NCI-H146 treated with DMSO at 0.1 percent for 48 hours (cell line): ENCODE results near the gene MPHOSPH10.
"Not testable (repeated sequence)": the region's sequence is repeated elsewhere in the genome, so short reads cannot be mapped to it uniquely, and the experiment has no call there.

Source experiments
- DNase-seq: peaks from one replicate; lab custom pipeline; 2025; ENCODE audit not compliant: unreplicated experiment; lab: John Stamatoyannopoulos, UW

MPHOSPH10 gene, protein sequence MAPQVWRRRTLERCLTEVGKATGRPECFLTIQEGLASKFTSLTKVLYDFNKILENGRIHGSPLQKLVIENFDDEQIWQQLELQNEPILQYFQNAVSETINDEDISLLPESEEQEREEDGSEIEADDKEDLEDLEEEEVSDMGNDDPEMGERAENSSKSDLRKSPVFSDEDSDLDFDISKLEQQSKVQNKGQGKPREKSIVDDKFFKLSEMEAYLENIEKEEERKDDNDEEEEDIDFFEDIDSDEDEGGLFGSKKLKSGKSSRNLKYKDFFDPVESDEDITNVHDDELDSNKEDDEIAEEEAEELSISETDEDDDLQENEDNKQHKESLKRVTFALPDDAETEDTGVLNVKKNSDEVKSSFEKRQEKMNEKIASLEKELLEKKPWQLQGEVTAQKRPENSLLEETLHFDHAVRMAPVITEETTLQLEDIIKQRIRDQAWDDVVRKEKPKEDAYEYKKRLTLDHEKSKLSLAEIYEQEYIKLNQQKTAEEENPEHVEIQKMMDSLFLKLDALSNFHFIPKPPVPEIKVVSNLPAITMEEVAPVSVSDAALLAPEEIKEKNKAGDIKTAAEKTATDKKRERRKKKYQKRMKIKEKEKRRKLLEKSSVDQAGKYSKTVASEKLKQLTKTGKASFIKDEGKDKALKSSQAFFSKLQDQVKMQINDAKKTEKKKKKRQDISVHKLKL

DNA sequence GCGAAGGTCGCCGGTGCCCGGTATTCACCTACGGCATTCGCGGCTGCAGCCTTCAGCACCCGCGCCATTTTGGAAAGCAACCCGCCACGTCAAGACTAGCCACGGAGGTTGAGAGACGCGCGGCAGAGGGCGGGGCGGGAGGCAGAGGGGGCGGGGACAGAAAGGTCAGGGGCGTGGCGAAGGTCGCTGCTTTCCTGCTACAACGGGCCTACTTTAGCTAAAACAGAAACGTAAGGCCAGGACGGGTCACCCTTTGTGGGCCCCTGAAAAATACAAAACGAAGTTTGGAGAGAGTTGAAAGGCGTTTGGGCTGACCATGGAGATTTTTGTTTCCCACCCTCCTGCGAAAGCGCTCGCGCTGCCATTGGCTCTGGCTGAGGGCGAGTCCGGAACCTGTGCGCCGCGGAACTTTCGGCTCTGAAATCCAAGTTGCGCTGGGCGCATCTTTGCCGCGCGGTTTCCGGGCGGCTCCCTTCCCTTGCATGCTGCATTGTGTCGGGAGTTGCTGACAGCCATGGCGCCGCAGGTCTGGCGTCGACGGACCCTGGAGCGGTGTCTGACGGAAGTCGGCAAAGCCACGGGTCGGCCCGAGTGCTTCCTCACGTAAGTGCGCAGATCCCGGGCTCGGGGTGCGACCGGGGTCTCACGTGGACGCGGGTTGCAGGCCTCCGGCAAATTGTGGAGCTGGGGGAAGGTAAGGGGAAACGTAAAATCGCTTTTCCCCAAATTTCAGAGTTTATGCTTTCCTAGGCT, at the start of gene MPHOSPH10, which contains the start of gene MCEE:
Gene MPHOSPH10, plus strand, starts transcription at position 483 of the 753 bp plus-strand sequence. Its CDS starts 32 bp downstream, at position 515.
Gene MCEE, minus strand, starts transcription at position 78 of the 753 bp plus-strand sequence. Its CDS starts 10 bp downstream, at position 68.
- DNase-seq = peak; percentile 77

DNA sequence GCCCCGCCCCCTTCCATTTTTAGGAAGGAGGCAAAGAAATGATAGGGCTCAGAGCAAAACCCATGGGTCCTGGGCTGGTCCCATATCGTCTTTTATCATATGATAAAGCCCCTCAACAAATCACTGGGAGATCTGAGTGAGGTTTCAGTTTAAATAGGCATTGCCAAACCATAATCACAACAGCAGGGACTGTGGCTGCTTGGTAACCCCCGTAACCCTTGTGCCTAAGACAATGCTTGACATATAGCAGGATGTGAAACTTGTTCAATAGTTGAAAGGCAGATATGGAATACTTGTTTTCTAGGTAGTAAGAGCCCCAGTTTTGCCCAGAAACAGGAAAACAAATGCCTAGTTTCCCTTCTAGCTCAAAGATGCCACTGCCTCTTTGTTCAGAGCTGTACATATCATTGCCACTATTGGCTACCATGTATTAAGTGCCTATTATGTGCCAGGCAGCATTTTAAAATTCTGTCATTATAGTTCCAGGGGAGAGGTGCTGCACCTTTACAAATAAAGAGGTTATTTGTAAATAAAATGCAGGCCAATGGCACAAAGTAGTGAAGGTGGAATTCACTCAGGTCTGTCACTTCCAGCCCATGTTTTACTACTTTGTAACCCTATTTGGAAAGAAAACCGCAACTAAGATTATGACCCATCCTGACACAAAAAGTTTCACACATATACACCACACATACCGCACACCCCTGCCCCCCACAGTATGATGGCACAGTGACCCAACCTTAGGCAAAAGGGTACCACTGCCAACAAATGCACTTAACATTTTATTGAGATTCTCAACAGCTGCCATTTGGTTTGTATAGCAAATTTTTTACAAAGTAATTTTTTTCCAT, 47.8 kb upstream of the MPHOSPH10 start:
- no peak for DNase-seq

DNA sequence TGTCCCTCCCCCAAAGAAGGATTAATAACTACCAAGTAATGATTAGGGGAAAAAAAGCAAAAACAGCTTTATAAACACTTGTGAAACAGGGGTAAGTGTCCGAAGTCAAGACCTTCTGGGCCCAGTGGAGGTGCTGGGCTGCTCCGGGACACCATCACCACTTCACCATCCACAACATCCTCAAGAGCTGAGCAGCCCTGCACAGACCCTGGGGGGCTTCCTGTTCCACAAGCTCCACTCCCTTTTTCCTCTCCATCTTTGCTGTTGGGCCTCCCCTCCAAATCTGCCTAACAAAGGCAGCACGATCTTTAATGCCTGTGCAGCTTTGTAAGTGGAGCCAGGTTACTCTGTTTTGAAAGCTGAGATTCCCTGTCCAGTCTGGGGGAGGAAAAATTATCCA, 47.1 kb upstream of the MPHOSPH10 start:
- DNase-seq = not testable (repeated sequence)

DNA sequence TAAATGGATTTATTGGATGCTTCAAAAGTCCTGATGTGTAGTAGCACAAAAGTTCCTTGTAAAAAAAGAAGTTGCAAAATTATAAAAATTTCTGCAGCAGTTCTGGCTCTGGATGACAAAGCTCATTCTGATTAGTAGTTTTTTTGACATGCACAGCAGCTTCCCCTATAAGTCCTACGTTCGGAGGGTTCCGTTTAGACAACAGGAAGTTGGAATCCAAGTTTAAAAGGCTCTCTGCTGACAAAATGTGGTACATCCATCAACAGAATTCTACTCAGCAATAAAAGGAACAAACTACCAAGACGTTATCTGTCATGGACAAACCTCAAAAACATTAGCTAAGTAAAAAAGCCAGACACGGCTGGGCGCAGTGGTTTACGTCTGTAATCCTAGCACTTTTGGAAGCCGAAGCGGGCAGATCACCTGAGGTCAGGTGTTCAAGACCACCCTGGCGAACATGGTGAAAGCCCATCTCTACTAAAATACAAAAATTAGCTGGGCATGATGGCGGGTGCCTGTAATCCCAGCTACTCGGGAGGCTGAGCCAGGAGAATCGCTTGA, 46.6 kb upstream of the MPHOSPH10 start:
- not testable (repeated sequence) for DNase-seq

DNA sequence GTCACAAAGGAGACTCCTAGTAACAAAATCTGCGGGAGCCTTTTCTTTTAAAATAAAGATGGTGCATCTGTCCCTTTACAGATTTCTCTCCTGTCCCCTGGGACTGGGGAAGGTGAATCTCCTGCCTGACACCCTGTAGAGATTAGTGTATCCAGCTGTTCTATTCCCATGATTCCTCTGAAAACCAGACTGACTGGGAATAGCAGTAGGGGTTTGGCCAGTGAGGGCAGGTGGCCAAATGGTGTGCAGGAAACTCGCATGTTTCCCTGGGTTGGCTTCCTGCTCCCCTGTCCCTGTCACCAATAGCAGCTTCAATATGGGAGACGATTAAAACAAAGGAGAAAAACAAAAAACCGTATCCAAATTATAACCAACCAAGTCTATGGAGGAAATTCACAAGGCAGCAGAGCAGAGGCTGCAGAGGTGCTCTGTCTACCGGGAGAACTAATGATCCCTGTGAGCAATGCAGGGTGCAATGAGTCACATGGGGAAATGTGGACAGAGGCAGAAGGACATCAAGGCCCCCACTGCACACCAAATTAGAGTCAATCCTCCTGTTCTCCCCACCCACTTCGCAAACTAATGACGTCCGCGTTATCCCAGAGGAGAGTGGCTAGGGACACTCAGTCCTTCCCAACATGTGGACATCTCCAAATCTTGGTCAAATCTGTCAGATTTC, 45.0 kb upstream of the MPHOSPH10 start:
- DNase-seq = peak; percentile 30

DNA sequence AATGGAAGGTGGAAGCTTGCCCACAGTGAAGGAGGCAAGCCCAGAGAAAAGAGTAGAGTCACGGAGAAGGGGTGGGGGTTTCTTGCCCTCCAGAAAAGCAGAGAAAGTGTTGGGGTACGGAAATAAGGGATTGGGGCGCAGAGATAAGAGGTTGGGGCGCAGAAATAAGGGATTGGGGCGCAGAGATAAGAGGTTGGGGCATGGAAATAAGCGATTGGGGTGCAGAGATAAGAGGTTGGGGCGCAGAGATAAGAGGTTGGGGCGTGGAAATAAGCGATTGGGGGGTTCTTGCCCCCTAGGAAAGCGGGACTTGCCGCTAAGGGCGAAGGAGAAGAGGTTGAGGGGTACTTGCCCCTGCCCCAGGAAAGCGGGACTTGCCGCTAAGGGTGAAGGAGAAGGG, 41.0 kb upstream of the MPHOSPH10 start:
- DNase-seq = not testable (repeated sequence)

DNA sequence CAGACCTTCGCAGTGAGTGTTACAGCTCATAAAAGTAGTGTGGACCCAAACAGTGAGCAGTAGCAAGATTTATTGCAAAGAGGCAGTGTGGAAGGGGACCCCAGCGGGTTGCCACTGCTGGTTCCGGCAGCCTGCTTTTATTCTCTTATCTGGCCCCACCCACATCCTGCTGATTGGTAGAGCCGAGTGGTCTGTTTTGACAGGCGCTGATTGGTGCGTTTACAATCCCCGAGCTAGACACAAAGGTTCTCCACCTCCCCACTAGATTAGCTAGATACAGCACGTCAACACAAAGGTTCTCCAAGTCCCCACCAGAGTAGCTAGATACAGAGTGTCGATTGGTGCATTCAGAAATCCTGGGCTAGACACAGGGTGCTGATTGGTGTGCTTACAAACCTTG, 38.6 kb upstream of the MPHOSPH10 start:
- DNase-seq = not testable (repeated sequence)

DNA sequence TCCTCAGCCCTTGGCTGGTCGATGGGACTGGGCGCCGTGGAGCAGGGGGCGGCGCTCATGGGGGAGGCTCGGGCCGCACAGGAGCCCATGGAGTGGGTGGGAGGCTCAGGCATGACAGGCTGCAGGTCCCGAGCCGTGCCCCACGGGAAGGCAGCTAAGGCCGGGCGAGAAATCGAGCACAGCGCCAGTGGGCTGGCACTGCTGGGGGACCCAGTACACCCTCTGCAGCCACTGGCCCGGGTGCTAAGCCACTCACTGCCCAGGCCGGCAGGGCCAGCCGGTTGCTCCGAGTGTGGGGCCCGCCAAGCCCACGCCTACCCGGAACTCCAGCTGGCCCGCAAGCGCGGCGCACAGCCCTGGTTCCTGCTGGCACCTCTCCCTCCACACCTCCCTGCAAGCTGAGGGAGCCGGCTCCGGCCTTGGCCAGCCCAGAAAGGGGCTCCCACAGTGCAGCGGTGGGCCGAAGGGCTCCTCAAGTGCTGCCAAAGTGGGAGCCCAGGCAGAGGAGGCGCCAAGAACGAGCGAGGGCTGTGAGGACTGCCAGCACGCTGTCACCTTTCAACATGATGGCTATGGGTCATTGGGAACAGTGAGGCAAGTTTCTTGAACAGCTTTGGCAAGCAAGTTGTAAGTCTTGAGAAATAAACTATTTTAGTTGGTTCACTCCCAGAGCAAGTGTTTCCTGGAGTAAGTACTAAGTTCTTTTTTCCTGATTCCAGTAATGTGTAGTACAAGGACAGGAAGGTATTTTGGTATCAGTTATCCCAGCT, 37.8 kb upstream of the MPHOSPH10 start:
- DNase-seq = not testable (repeated sequence)

DNA sequence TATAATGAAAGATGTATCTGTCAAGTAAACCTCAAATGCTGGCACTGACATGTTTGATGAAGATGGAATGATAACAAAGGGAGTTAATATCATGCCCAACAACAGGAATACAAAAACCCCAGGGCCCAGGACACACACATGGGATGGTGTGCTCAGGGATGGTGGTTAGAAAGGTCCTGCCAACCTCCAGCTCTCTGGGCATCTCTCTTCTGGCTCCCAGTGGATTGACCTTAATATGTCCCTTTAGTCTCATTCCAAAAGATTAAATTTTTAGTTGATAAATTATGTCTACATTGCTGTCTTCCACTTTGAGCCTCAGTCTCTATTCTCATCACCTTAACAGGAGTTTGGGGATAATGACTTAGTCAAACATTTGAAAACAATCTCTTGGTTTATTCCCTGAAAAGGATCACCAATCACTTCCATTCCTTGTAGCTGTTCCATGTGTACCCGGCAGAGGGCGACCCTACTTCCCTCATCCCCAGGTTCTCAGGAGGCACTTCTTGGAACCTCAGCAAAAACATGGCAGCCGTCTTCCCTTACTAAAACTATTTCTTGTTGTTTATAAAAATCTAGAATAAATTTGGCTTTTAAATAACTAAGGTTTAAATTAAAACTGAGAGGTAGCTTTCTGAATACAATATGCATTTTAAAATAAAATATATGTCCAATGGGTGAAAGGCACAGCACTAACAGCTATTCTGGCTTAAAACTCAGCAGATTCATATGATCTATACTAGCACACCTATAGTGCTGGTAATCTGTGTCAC, 30.1 kb upstream of the MPHOSPH10 start:
- peak; percentile 60 for DNase-seq

DNA sequence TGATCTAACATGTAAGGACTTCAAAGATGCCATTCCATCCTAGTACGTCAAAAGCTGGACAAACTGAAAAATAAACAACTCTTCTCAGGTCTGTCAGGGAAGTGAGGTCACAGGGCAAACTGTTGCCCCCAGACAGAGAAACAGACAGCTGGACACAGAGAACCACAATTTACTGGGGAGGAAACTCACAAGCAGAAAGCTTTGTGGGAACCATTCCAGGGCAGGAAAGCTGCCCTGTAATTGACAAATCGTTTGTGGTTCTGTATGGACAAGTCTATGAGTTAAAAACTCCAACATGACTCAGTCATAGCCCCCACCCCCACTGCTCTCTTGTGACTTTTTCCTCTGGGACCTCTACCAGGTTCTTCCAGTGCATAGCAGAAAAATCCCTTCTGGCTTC, 28.8 kb upstream of the MPHOSPH10 start:
- DNase-seq = no peak

DNA sequence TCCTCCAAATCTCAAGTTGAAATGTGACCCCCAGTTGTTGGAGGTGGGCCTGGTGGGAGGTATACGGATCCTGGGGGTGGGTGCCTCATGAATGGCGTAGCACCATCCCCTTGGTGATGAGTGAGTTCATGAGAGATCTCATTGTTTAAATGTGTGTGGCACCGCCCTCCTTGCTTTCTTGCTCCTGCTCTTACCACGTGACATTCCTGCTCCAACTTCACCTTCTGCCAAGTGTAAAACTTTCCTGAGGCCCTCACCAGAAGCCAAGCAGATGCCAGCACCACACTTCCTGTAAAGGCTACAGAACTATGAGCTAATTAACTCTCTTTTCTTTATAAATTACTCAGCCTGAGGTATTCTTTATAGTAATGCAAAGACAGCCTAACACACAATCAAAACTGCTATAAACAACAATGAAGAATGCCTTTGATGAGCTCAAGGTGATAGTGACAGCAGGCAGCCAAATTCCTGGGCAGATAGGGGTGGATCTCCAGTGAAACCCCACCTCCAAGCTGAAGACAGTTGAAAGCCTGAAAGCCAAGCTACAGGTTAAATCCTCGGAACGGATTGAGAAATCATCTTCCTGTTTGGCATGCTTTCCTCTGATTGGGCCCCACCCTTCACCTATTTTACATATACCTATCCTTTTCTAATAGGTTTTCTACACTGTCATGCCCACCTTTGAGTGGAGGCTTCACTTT, 27.3 kb upstream of the MPHOSPH10 start:
- DNase-seq = no peak

DNA sequence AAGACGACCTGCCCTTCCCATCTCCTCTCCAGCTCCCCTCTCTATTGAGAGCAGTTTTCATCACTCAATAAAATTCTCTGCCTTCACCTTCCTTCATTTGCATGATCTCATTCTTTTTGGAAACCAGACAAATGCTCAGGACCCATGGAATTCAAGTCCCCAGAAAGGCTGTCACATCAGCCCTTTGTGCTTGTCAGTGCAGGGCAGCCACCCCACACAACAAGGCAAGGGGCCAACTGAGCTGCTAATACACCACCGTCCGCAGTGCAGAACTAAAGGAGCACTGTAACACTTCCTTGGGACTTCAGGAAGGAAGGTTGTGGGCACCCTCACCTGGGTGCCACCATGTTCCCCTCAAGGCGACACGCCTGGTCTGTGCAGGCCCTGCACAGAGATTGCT, 26.6 kb upstream of the MPHOSPH10 start:
- DNase-seq = no peak

DNA sequence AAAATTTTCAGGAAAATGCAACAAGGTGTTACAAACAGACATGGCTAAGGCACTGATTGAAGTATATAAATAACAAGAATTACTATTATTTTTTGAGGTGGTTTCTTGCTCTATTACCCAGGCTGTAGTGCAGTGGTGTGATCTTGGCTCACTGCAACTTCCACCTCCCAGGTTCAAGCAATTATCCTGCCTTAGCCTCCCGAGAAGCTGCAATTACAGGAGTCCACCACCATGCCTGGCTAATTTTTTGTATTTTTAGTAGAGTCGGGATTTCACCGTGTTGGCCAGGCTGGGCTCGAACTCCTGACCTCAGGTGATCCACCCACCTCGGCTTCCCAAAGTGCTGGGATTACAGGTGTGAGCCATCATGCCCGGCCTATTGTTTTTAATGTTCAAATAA, 24.0 kb upstream of the MPHOSPH10 start:
- not testable (repeated sequence) for DNase-seq

DNA sequence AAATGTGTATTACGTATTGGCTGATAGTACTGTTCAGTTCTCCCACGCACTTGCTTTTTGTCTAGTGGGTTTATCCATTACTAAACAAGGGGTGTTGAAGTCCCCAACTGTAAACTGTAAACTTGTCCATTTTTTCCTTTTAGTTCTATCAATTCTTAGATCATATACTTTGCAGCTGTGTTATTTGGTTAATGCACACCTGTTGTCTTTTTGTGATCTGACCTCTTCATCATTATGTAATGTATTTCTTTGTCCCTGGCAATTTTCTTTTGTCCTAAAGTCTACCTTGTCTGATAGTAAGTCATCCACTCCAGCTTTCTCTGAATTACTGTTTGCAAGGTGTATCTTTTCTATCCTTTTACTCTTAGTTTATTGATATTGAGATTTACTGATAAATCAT, 22.3 kb upstream of the MPHOSPH10 start:
- no peak for DNase-seq

DNA sequence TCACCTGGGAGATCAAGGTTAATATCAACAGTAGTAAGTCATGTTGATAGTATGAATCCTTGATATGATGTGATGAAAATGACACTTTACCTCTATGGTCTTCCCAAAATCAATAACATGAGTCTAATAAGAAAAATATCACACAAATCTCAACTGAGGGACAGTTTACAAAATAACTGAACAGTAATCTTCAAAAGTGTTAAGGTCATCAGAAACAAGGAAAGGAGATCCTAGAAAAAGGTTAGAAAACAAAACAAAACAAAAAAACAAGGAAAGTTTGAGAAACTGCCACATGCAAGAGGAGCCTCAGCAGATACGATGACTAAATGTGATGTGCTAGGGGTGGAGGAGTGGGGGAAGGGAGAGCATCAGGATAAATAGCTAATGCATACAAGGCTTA, 16.6 kb upstream of the MPHOSPH10 start:
- DNase-seq = no peak

DNA sequence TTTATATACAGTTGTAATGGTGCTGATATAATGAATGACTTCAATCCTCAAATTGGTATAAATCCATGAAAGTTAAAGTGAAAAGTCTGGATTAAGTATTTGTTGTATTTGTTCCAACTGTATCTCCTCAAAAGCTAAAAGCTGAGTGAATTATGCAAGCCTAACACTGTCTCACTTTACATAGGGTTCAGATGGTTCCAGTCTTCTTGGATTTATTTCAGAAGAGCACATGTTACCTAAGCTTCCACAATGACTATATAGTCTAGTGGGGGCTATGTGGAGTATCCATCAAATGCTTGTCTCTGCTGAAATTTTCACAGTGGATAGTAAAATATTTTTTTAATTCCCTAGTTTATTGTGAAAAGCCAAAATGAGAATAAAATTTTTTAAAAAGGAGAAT, 13.4 kb upstream of the MPHOSPH10 start:
- no peak for DNase-seq

DNA sequence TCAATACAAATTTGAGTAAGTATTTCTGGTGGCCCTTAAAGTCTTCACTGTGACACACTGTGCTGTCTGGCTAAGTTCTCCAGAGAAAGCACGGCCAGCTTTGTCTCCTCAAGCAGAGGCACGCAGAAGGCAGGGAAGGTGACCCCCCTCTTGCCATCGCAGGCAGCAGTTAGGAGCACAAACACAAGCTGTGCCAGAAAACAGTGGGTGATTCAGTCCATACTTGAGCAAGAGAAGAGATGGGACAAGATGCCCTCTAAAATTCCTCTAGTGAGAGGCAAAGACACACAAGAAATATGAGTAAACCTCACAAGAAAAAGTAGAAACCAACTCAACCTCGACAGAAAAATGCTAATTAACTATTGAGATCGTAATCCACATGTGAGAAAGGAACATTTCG, 10.2 kb upstream of the MPHOSPH10 start:
- no peak for DNase-seq

DNA sequence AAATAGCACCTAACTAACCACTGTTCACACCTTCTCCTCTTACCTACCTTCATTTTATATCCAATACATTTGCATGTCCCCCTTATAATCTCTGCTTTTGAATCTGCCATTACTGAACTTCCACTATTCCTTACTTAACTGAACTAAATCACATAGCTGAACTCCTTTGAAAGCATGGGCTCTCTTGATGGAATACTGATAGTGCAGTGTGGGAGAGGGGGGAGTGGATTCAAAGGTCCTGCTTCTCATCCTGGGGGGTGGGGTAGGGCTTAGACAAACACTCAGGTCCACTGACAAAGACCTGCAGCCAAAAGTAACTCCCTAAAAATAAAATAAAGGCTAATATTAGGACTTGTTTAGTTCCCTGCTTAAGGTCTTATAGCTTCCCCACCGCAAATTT, 9.0 kb upstream of the MPHOSPH10 start:
- no peak for DNase-seq
